Heart left ventricle (tissue), 16 donors: ENCODE results near the gene ZFP30. TPM values are rescaled to one million over a fixed set of nuclear protein-coding genes. Genes with fewer than 3 reads are reported as not detected.

Experiments
- ATAC-seq, 4 donors: fragments of 200-7000 bp; cut with Tn5 transposase; one replicate each; pipeline ENCODE4 v1.9.1; 2020 to 2022; ENCODE audit warnings: moderate library complexity in 4 of 4, mild to moderate bottlenecking in 3 of 4, moderate number of reproducible peaks in 1 of 4
- DNase-seq, 5 donors: peaks; one replicate each; pipeline ENCODE4 v3.0.0-alpha.2; 2020
- H3K27ac ChIP-seq, 12 donors: fragments of 200-600 bp; sonication (generic) in 4 of 12; one replicate each; pipeline versions ENCODE4 v1.5.0 to v1.8.0; 2016 to 2022; ENCODE audit warnings: mild to moderate bottlenecking in 2 of 12
- H3K27me3 ChIP-seq, 9 donors: fragments of 200-600 bp; sonication (generic) in 2 of 9; one replicate each; pipeline versions ENCODE4 v1.5.1 to v1.8.0; 2016 to 2022; ENCODE audit warnings: mild to moderate bottlenecking in 3 of 9
- H3K36me3 ChIP-seq, 9 donors: fragments of 200-600 bp; sonication (generic) in 2 of 9; one replicate each; pipeline versions ENCODE4 v1.5.0 to v1.8.0; 2018 to 2022; ENCODE audit warnings: mild to moderate bottlenecking in 2 of 9
- H3K4me1 ChIP-seq, 12 donors: fragments of 200-600 bp; sonication (generic) in 4 of 12; one replicate each; pipeline versions ENCODE4 v1.5.0 to v1.8.0; 2016 to 2022; ENCODE audit warnings: mild to moderate bottlenecking in 3 of 12
- H3K4me3 ChIP-seq, 12 donors: fragments of 200-600 bp; sonication (generic) in 4 of 12; one replicate each; pipeline versions ENCODE4 v1.5.0 to v1.8.0; 2017 to 2022; ENCODE audit warnings: mild to moderate bottlenecking in 9 of 12, moderate library complexity in 4 of 12
- H3K9me3 ChIP-seq, 12 donors: fragments of 200-600 bp; sonication (generic) in 4 of 12; one replicate each; pipeline versions ENCODE4 v1.5.0 to v1.8.0; 2016 to 2022; ENCODE audit warnings: mild to moderate bottlenecking in 1 of 12
- POLR2A ChIP-seq, 2 donors: fragments of 450-650 bp; IDR thresholded peaks; one replicate each; pipeline ENCODE4 v1.6.1; 2017; ENCODE audit warnings: antibody characterized with exemption in 2 of 2, mild to moderate bottlenecking in 2 of 2, moderate library complexity in 2 of 2
- WGBS, 4 donors: extraction: QIAGEN DNeasy Blood & Tissue Kit in 2 of 4; methylation state at CpG; one replicate each; pipeline versions ENCODE4 v1.1.5 to v1.1.7; 2013 to 2018; 5-methylcytosine and 5-hydroxymethylcytosine counted together
- intact Hi-C, 10 donors: fragments of 100-400 bp; cut with DNase I; formaldehyde crosslinking; loops; one replicate each; pipeline versions ENCODE4 v1.11.1 to v1.14.2; 2022
- polyA plus RNA-seq, 2 donors: library from polyadenylated mRNA; stranded (reverse); fragments of 200-250 nt; gene quantifications; one replicate each; pipeline ENCODE4 v1.2.3, GENCODE V29; 2013
- total RNA-seq, 9 donors: library from RNA; depleted of rRNA in 2 of 9; stranded (reverse); fragments of >200 nt in 2 of 9; fragmentation: NEBNext Ultra II Directional in 3 of 9; extraction: Animal tissue kit (Norgen Biotek cat#: 25700) in 3 of 9; gene quantifications; one replicate each; pipeline versions ENCODE4 v1.1.0 to v1.2.4, GENCODE V29; 2016 to 2023
- TF ChIP-seq, protein P1 (sequence below), 12 donors: fragments of 200-600 bp; sonication (generic) in 4 of 12; IDR thresholded peaks; one replicate each; pipeline versions ENCODE4 v1.5.0 to v1.8.0; 2018 to 2022; ENCODE audit warnings: antibody characterized with exemption in 12 of 12, mild to moderate bottlenecking in 5 of 12
- donor health status: ischemic (EF 13 %, LVEDD 7.1; RV severe dilation, severe dysfunction).
- donor health status: healthy with polysubstance abuse.
- donor health status: DM: no; HTN: yes; CAD: no.
- donor health status: DM: no; HTN: no; CAD: no.
- donor health status: ischemic (EF 25% LVEDD 6.9; RV normal size, moderate dysfunction).
- donor health status: ischemic (EF 25% LVEDD 5.7; RV mildly dilated, moderate dysfunction).
- donor health status: healthy.
- donor health status: DM: yes; HTN: yes; CAD: no.
- donor health status: ischemic (EF 35%, LVEDD 5.7; RV mildly dilated, moderate dysfunction).
- donor health status: nonischemic (EF 11% LVEDD 7.7; RV severe dilation, severe dysfunction).
- donor health status: DM: yes; HTN: yes; CAD: no.
- donor health status: PGD.
- donor health status: ischemic (EF 29% LVEDD 5.4; RV normal size, mild dysfunction).
- donor health status: nonischemic (EF 23%, LVEDD 6.1; RV moderate dilation, normal function).

ZFP30 gene
- total and polyA plus RNA-seq, 11 donors: 3.4 to 12.5 (median 7.3) TPM

DNA sequence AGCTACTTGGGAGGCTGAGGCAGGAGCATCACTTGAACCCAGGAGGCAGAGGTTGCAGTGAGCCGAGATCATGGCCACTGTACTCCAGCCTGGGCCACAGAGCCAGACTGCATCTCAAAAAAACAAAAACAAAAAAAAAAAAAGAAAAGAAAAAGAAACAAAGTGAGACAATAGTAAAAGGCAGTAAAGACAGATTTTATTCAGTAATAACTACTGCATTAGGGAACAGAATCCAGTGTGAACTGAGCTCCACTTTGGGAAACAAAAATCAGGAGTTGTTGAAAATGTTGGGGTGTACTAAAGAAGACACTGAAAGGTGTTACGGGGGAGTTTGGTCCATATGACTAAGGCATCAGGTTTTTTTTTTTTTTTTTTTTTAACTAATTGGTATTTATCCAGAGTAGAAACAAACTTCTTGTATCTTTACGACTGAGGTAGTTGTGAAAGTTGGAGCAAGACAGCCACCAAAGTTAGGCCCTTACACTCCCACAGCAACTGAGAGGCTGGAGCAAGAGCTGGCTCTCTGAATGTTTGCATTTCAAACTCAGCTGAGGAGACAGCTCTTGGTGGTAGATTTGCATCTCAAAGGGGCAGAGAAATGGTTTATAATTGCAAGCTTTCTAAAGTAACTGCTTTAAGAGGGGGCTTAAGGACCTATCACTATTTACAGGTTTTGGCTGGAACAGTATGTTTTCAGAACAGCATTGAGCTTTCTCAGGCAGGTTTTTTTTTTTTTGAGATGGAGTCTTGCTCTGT lies 40.1 kb upstream of the ZFP30 start:
- H3K4me3 ChIP-seq: no peak overlapping the region
- peaks cover 0 to 47% (median 0%) of the 10 kb centered on the region in 12 donors for H3K9me3 ChIP-seq
- H3K4me1 ChIP-seq: peaks cover 0 to 16% (median 8%) of the 10 kb centered on the region in 12 donors
- DNase-seq: no peak
- no peaks in the 10 kb centered on the region for H3K27me3 ChIP-seq
- H3K36me3 ChIP-seq: peaks cover 0 to 38% (median 25%) of the 10 kb centered on the region in 9 donors
- TF ChIP-seq, protein P1, sequence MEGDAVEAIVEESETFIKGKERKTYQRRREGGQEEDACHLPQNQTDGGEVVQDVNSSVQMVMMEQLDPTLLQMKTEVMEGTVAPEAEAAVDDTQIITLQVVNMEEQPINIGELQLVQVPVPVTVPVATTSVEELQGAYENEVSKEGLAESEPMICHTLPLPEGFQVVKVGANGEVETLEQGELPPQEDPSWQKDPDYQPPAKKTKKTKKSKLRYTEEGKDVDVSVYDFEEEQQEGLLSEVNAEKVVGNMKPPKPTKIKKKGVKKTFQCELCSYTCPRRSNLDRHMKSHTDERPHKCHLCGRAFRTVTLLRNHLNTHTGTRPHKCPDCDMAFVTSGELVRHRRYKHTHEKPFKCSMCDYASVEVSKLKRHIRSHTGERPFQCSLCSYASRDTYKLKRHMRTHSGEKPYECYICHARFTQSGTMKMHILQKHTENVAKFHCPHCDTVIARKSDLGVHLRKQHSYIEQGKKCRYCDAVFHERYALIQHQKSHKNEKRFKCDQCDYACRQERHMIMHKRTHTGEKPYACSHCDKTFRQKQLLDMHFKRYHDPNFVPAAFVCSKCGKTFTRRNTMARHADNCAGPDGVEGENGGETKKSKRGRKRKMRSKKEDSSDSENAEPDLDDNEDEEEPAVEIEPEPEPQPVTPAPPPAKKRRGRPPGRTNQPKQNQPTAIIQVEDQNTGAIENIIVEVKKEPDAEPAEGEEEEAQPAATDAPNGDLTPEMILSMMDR (IDR thresholded peaks at IDR 0.05): no peak
- no peak for TF ChIP-seq POLR2A (IDR thresholded peaks at IDR 0.05)
- WGBS, 4 donors: 81 to 89% (median 86%) methylated on average over 3 of the region's 3 CpGs
- no peak for ATAC-seq
- intact Hi-C loops: loop anchor here in 1 of 10 donors (10.0 kb wide), 1 partner anchor 101 kb away; the partner anchor contains the start of genes ZNF540 and ZNF571
- H3K27ac ChIP-seq: no peak overlapping the region

DNA sequence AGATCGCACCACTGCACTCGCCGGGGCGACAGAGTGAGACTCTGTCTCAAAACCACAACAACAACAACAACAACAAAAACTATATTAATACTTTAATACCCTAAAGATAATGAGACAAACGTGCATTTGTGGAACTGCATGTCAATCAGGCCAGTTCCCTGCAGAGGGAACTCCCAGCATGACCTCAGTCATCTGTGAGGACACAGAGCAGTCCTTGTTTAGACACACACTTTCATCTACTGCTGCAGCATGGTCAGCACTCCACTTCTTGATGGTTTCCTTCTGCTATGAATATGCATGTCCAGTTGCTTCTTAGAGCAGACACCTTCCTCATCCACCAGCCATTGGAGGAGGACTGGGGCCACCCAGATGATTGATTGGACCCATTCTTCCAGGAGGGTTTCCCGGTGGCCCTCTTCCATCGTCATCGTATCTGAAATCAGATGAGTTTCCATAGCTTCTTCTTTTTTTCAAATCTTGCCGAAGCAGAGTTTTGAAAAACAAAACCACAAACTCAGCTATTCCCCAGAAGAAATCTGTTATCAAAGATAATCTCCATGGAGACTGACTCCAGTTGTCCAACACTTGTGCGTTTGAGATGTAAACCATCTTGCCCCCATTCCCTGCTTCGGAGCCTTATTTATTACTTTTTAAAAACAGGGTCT lies 37.8 kb upstream of the ZFP30 start:
- H3K36me3 ChIP-seq: peaks cover 0 to 17% (median 10%) of the 10 kb centered on the region in 9 donors
- H3K9me3 ChIP-seq: peaks cover 0 to 26% (median 0%) of the 10 kb centered on the region in 12 donors
- peak overlapping the region in 4 of 12 donors; percentile 58 to 84 (median 70) for H3K4me3 ChIP-seq
- TF ChIP-seq, protein P1 (IDR thresholded peaks at IDR 0.05): no peak
- TF ChIP-seq POLR2A (IDR thresholded peaks at IDR 0.05): no peak
- 74 to 75% (median 74%) methylated on average over 11 of the region's 11 CpGs for WGBS, 4 donors
- H3K4me1 ChIP-seq: peaks cover 0 to 16% (median 8%) of the 10 kb centered on the region in 12 donors
- no peak for ATAC-seq
- no peaks in the 10 kb centered on the region for H3K27me3 ChIP-seq
- no peak for DNase-seq
- H3K27ac ChIP-seq: peak overlapping the region in 1 of 12 donors; percentile 88
- intact Hi-C loops: loop anchor here in 3 of 10 donors (1.0 to 10.0 kb wide), 4 partner anchors 36 to 99 kb away; partner anchors contain the start of genes ZFP30 (in 2 of the 3), ZNF540 (in 2 of the 3) and ZNF571 (in 2 of the 3)

DNA sequence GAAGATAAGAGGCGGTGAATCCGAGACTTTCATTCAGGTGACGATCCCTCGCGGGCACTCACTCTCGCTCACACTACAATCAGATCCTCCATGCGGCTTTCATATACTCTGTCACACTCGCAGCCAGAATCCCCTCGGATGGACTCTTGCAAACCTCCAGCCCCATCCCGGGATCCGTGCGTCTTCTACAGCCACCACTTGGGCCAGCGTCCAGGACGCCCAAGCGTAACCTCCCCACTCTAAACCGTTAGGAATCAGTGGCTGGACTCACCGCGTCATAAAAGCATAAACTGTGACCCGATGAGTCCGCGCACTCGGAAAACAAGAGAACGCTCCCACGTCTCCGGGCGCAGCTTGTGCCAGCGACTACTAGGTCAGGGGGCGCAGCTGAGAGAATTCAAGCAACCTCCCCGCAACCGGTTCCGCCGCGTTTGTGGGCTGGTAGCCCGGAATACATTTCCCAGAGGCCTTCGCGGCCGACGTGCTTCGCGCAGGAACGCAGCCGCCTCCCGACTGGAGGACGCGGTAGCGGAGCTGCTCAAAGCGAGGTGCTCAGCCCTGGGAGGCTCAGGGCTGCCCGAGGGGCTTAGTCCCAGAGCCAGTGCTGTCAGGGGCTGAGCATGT lies 36.7 kb upstream of the ZFP30 start:
- H3K4me1 ChIP-seq: peaks cover 0 to 16% (median 8%) of the 10 kb centered on the region in 12 donors
- H3K27ac ChIP-seq: peak overlapping the region; percentile 27 to 93 (median 82)
- intact Hi-C loops: loop anchor here in 3 of 10 donors (1.0 to 10.0 kb wide), 4 partner anchors 35 to 98 kb away; partner anchors contain the start of genes ZFP30 (in 2 of the 3), ZNF540 (in 2 of the 3) and ZNF571 (in 2 of the 3)
- DNase-seq: peak; percentile 87 to 93 (median 91)
- ATAC-seq: peak; percentile 93 to 98 (median 98)
- H3K9me3 ChIP-seq: peaks cover 0 to 15% (median 0%) of the 10 kb centered on the region in 12 donors
- peaks cover 0 to 10% (median 4%) of the 10 kb centered on the region in 9 donors for H3K36me3 ChIP-seq
- H3K4me3 ChIP-seq: peak overlapping the region; percentile 53 to 84 (median 69)
- no peaks in the 10 kb centered on the region for H3K27me3 ChIP-seq
- peak in 1 of 2 donors; percentile 64 for TF ChIP-seq POLR2A (IDR thresholded peaks at IDR 0.05)
- TF ChIP-seq, protein P1 (IDR thresholded peaks at IDR 0.05): peak in 5 of 12 donors; percentile 18 to 37 (median 32)
- 0 to 1% (median 1%) methylated on average over 36 to 48 of the region's 48 CpGs for WGBS, 4 donors
